H1 (cell line): ENCODE measurements around the gene WDR3. TPM values are rescaled to one million over a fixed set of nuclear protein-coding genes. Genes with fewer than 3 reads are reported as not detected.

Source experiments
- CTCF ChIA-PET: fragments of 300-600 bp; sonication (Branson Sonifier 250); formaldehyde crosslinking; loops from one replicate; lab custom pipeline; 2021; ENCODE audit not compliant: partially characterized antibody; lab: Charles Lee
- POLR2A ChIA-PET: fragments of 300-600 bp; sonication (Branson Sonifier 250); formaldehyde crosslinking; loops from one replicate; lab custom pipeline; 2021; ENCODE audit warnings: inconsistent platforms; ENCODE audit not compliant: partially characterized antibody; lab: Charles Lee
- DNase-seq, 2 experiments: peaks; one replicate each; pipeline versions ENCODE4 v3.0.0 to v3.0.0-alpha.2; 2010 to 2022; ENCODE audit warnings: low spot score in 2 of 2, low read depth in 1 of 2, mixed read lengths in 1 of 2
- FAIRE-seq: peaks from 2 replicates; lab custom pipeline; 2011; peaks lifted over from hg19 to GRCh38; lab: Jason Lieb, UNC
- H2AFZ ChIP-seq: 2 replicates; pipeline ENCODE4 v1.8.1; 2012; ENCODE audit warnings: low read length, inconsistent platforms
- H2AK5ac ChIP-seq: 2 replicates; pipeline ENCODE4 v1.6.1; 2013; ENCODE audit warnings: low read depth, low read length
- H2BK120ac ChIP-seq: replicated peaks from 2 replicates; pipeline ENCODE3; 2013; ENCODE audit warnings: low read depth, low read length, inconsistent platforms
- H2BK12ac ChIP-seq: 2 replicates; pipeline ENCODE4 v1.6.1; 2013; ENCODE audit warnings: low read depth, low read length
- H2BK15ac ChIP-seq: 2 replicates; pipeline ENCODE4 v1.6.1; 2013; ENCODE audit warnings: low read length
- H2BK20ac ChIP-seq: 2 replicates; pipeline ENCODE4 v1.6.1; 2013; ENCODE audit warnings: low read length
- H2BK5ac ChIP-seq: 2 replicates; pipeline ENCODE4 v1.6.1; 2013; ENCODE audit warnings: low read depth, low read length
- H3K14ac ChIP-seq: 2 replicates; pipeline ENCODE4 v1.6.1; 2013; ENCODE audit warnings: inconsistent platforms; ENCODE audit not compliant: insufficient read length
- H3K18ac ChIP-seq: 2 replicates; pipeline ENCODE4 v1.6.1; 2013; ENCODE audit warnings: low read length; ENCODE audit errors: extremely low read depth
- H3K23ac ChIP-seq: 2 replicates; pipeline ENCODE4 v1.6.1; 2013; ENCODE audit warnings: inconsistent platforms; ENCODE audit not compliant: insufficient read length
- H3K23me2 ChIP-seq: 2 replicates; pipeline ENCODE4 v1.6.1; 2013; ENCODE audit warnings: low read depth, low read length
- H3K27ac ChIP-seq: 2 replicates; pipeline ENCODE4 v1.6.1; 2011; ENCODE audit warnings: low read depth, low read length, inconsistent platforms
- H3K27me3 ChIP-seq, 4 experiments: replicated peaks in 1 of 4; 1 replicate in 1 of 4; 2 replicates in 3 of 4; pipeline versions ENCODE4 v1.6.1 to v1.8.1; 2011 to 2013; ENCODE audit warnings: low read length in 3 of 4, mild to moderate bottlenecking in 3 of 4, inconsistent platforms in 2 of 4, mixed read lengths in 2 of 4, moderate library complexity in 1 of 4; ENCODE audit not compliant: control insufficient read depth in 3 of 4, insufficient read depth in 3 of 4; ENCODE audit errors: extremely low read depth in 1 of 4
- H3K36me3 ChIP-seq, 4 experiments: 2 replicates each; pipeline versions ENCODE4 v1.6.1 to v1.8.1; 2011 to 2013; ENCODE audit warnings: mild to moderate bottlenecking in 4 of 4, low read length in 3 of 4, moderate library complexity in 2 of 4, control low read depth in 1 of 4, inconsistent platforms in 1 of 4; ENCODE audit not compliant: insufficient read depth in 4 of 4, control insufficient read depth in 2 of 4
- H3K4ac ChIP-seq: replicated peaks from 2 replicates; pipeline ENCODE3; 2013; ENCODE audit warnings: low read length, low read depth, mixed read lengths, inconsistent platforms; ENCODE audit not compliant: insufficient read length
- H3K4me1 ChIP-seq, 4 experiments: replicated peaks in 1 of 4; 1 replicate in 1 of 4; 2 replicates in 3 of 4; pipeline versions ENCODE4 v1.6.1 to v1.8.1; 2011 to 2013; ENCODE audit warnings: low read length in 3 of 4, inconsistent platforms in 2 of 4, mixed read lengths in 1 of 4; ENCODE audit not compliant: insufficient read depth in 4 of 4, control insufficient read depth in 3 of 4
- H3K4me2 ChIP-seq, 2 experiments: 2 replicates each; pipeline versions ENCODE4 v1.6.1 to v1.8.1; 2011 to 2013; ENCODE audit warnings: low read depth in 2 of 2, low read length in 2 of 2, control low read depth in 1 of 2, inconsistent platforms in 1 of 2, mild to moderate bottlenecking in 1 of 2; ENCODE audit not compliant: insufficient read depth in 1 of 2
- H3K4me3 ChIP-seq, 4 experiments: fragments of 200-600, 300-600 bp in 1 of 4; sonication (generic), shearing (Covaris generic), sonication (Bioruptor Twin) in 1 of 4; 2 replicates each; pipeline versions ENCODE4 v1.5.1 to v1.8.1; 2011 to 2016; ENCODE audit warnings: low read length in 4 of 4, low read depth in 3 of 4, control low read depth in 2 of 4, inconsistent platforms in 2 of 4, mild to moderate bottlenecking in 2 of 4, mixed read lengths in 1 of 4, moderate library complexity in 1 of 4; ENCODE audit not compliant: insufficient read depth in 2 of 4; ENCODE audit errors: extremely low read depth in 1 of 4
- H3K56ac ChIP-seq: replicated peaks from 2 replicates; pipeline ENCODE3; 2013; ENCODE audit warnings: low read depth, mild to moderate bottlenecking, mixed read lengths, low read length, inconsistent platforms; ENCODE audit not compliant: insufficient read length
- H3K79me1 ChIP-seq: 2 replicates; pipeline ENCODE4 v1.6.1; 2013; ENCODE audit warnings: low read depth, low read length, control low read depth
- H3K79me2 ChIP-seq, 2 experiments: 2 replicates each; pipeline versions ENCODE4 v1.6.1 to v1.8.1; 2012 to 2013; ENCODE audit warnings: low read length in 2 of 2, mild to moderate bottlenecking in 2 of 2, inconsistent platforms in 1 of 2; ENCODE audit not compliant: insufficient read depth in 2 of 2, control insufficient read depth in 1 of 2
- H3K9ac ChIP-seq, 4 experiments: replicated peaks in 1 of 4; 1 replicate in 1 of 4; 2 replicates in 3 of 4; pipeline versions ENCODE4 v1.6.1 to v1.8.1; 2011 to 2013; ENCODE audit warnings: low read depth in 3 of 4, low read length in 3 of 4, control low read depth in 2 of 4, mild to moderate bottlenecking in 2 of 4, moderate library complexity in 2 of 4, inconsistent platforms in 1 of 4; ENCODE audit errors: extremely low read depth in 1 of 4
- H3K9me3 ChIP-seq, 2 experiments: 2 replicates each; pipeline versions ENCODE4 v1.6.1 to v1.8.1; 2012 to 2013; ENCODE audit warnings: mild to moderate bottlenecking in 2 of 2, moderate library complexity in 2 of 2, control low read depth in 1 of 2, inconsistent platforms in 1 of 2, low read depth in 1 of 2, low read length in 1 of 2, mixed read lengths in 1 of 2; ENCODE audit not compliant: insufficient read depth in 2 of 2
- H4K20me1 ChIP-seq, 2 experiments: replicated peaks in 1 of 2; 2 replicates each; pipeline versions ENCODE3 to v1.8.1; 2011 to 2013; ENCODE audit warnings: inconsistent platforms in 2 of 2, low read length in 2 of 2, mild to moderate bottlenecking in 1 of 2; ENCODE audit not compliant: insufficient read depth in 2 of 2, control insufficient read depth in 1 of 2
- H4K5ac ChIP-seq: 2 replicates; pipeline ENCODE4 v1.6.1; 2013; ENCODE audit warnings: low read length, low read depth, mixed read lengths, inconsistent platforms; ENCODE audit not compliant: insufficient read length
- H4K8ac ChIP-seq: 2 replicates; pipeline ENCODE4 v1.8.0; 2013; ENCODE audit warnings: mild to moderate bottlenecking, moderate library complexity, low read length, inconsistent platforms; ENCODE audit not compliant: insufficient read depth; ENCODE audit errors: extremely low read depth
- H4K91ac ChIP-seq: replicated peaks from 2 replicates; pipeline ENCODE3; 2013; ENCODE audit warnings: low read length, mixed read lengths, inconsistent platforms; ENCODE audit not compliant: insufficient read length
- CBX8 ChIP-seq: fragments of 300-800, 300-1000 bp; sonication (generic); IDR thresholded peaks from 2 replicates; pipeline ENCODE4 v1.7.1; 2016; ENCODE audit warnings: low read depth, low read length, borderline replicate concordance
- GTF2F1 ChIP-seq: IDR thresholded peaks from 2 replicates; pipeline ENCODE4 v1.6.1; 2012; ENCODE audit warnings: low read depth, low read length, improper control_type of control experiment, borderline replicate concordance
- KDM5A ChIP-seq: fragments of 200-600 bp; IDR thresholded peaks from 2 replicates; pipeline ENCODE4 v1.7.1; 2012; ENCODE audit warnings: mild to moderate bottlenecking, low read length, inconsistent platforms, mixed read lengths
- RXRA ChIP-seq: IDR thresholded peaks from 2 replicates; pipeline ENCODE4 v1.6.1; 2011; ENCODE audit warnings: low read depth, mild to moderate bottlenecking, low read length, moderate library complexity; ENCODE audit not compliant: insufficient read depth
- SP1 ChIP-seq: IDR thresholded peaks from 2 replicates; pipeline ENCODE4 v1.6.1; 2011; ENCODE audit warnings: low read depth, low read length
- TAF7 ChIP-seq: optimal IDR thresholded peaks from 2 replicates; pipeline ENCODE3; 2011; ENCODE audit warnings: low read depth, mild to moderate bottlenecking, inconsistent platforms, low read length, moderate library complexity, borderline replicate concordance
- ZNF274 ChIP-seq: IDR thresholded peaks from 2 replicates; pipeline ENCODE4 v1.7.0; 2012; ENCODE audit warnings: low read length, borderline replicate concordance; ENCODE audit errors: extremely low read depth
- WGBS, 2 experiments: shearing (Covaris generic) in 1 of 2; methylation state at CpG; one replicate each; pipeline versions ENCODE4 v1.1.6 to v1.1.7; 2013 to 2015; ENCODE audit warnings: low lambda C conversion rate in 2 of 2, mixed read lengths in 2 of 2, inconsistent platforms in 1 of 2, low coverage in 1 of 2, missing lambda C conversion rate in 1 of 2; ENCODE audit not compliant: insufficient replicate concordance in 2 of 2, insufficient coverage in 1 of 2, insufficient read length in 1 of 2; ENCODE audit errors: extremely low coverage in 1 of 2, missing lambda C conversion rate in 1 of 2; 5-methylcytosine and 5-hydroxymethylcytosine counted together
- polyA plus RNA-seq, 7 experiments: library from polyadenylated mRNA; depleted of rRNA in 3 of 7; stranded (reverse) in 5 of 7; unstranded in 2 of 7; fragments of >200 nt in 5 of 7; fragments of 200-250 nt in 2 of 7; gene quantifications; 1 replicate in 5 of 7; 2 replicates in 1 of 7; 4 replicates in 1 of 7; pipeline versions ENCODE4 v1.2.1 to v1.2.3, GENCODE V29; 2011 to 2013; ENCODE audit warnings: missing spikeins in 2 of 7, mixed read lengths in 2 of 7
- total RNA-seq: library from RNA; stranded (reverse); fragmentation: NEBNext Ultra II Directional; extraction: Animal tissue kit (Norgen Biotek cat#: 25700); gene quantifications from 2 replicates; pipeline ENCODE4 v1.2.1, GENCODE V29; 2021

Gene WDR3
- total and polyA plus RNA-seq, 2 of the 8 experiments (the other 6 are each of a cell fraction or from before 2014, with no cell fraction given): 18.2 to 67.9 TPM

GRCh38 chr1:117904485-117904884 is 25.1 kb upstream of the WDR3 start:
- TF ChIP-seq CBX8 (no peak), RXRA (no peak), SP1 (no peak), TAF7 (no peak), ZNF274 (no peak), GTF2F1 (no peak), KDM5A (no peak)
- Histone ChIP-seq H2AK5ac (no peak overlapping the region), H2BK5ac (no peak overlapping the region), H2AFZ (no peak overlapping the region), H3K27me3 (no peaks in the 10 kb centered on the region), H3K23ac (no peak overlapping the region), H3K9me3 (no peaks in the 10 kb centered on the region), H3K4ac (no peak overlapping the region), H3K4me3 (no peak overlapping the region), H3K9ac (no peak overlapping the region), H4K5ac (no peak overlapping the region), H3K56ac (no peak overlapping the region), H4K8ac (no peak overlapping the region), H3K18ac (no peak overlapping the region), H3K4me1 (no peaks in the 10 kb centered on the region), H2BK15ac (no peak overlapping the region), H3K79me2 (no peaks in the 10 kb centered on the region), H4K20me1 (no peaks in the 10 kb centered on the region), H3K79me1 (no peaks in the 10 kb centered on the region), H3K4me2 (no peak overlapping the region), H3K27ac (no peak overlapping the region), H4K91ac (no peak overlapping the region), H2BK20ac (no peak overlapping the region), H3K23me2 (no peaks in the 10 kb centered on the region), H2BK120ac (no peak overlapping the region), H3K36me3 (peaks cover 2 to 10% (median 7%) of the 10 kb centered on the region in 4 experiments; a peak in 6 of 8 replicates), H3K14ac (no peak overlapping the region), H2BK12ac (no peak overlapping the region)
- POLR2A ChIA-PET: no interaction called here
- CTCF ChIA-PET: interaction anchor here (0.7 to 6.3 kb wide), 2 partner anchors 8 to 81 kb away, joined by 3 to 32 read pairs; no protein-coding TSS in a partner anchor
- WGBS, 2 experiments: 98% methylated on average over 3 of the region's 3 CpGs; no CpG with 5 or more reads in 1 of the 2 experiments
- no peak for DNase-seq
- no peak for FAIRE-seq
